GM18519 (cell line): ENCODE data around the gene AGXT.
"Not testable (repeated sequence)": the region's sequence is repeated elsewhere in the genome, so short reads cannot be mapped to it uniquely, and the experiment has no call there.

Source experiments
- ATAC-seq: cut with Tn5 transposase; IDR thresholded peaks from one replicate; pipeline ENCODE4 v1.9.1; 2021; ENCODE audit warnings: mild to moderate bottlenecking, moderate library complexity; ENCODE audit not compliant: unreplicated experiment, low FRiP score

Gene AGXT

DNA sequence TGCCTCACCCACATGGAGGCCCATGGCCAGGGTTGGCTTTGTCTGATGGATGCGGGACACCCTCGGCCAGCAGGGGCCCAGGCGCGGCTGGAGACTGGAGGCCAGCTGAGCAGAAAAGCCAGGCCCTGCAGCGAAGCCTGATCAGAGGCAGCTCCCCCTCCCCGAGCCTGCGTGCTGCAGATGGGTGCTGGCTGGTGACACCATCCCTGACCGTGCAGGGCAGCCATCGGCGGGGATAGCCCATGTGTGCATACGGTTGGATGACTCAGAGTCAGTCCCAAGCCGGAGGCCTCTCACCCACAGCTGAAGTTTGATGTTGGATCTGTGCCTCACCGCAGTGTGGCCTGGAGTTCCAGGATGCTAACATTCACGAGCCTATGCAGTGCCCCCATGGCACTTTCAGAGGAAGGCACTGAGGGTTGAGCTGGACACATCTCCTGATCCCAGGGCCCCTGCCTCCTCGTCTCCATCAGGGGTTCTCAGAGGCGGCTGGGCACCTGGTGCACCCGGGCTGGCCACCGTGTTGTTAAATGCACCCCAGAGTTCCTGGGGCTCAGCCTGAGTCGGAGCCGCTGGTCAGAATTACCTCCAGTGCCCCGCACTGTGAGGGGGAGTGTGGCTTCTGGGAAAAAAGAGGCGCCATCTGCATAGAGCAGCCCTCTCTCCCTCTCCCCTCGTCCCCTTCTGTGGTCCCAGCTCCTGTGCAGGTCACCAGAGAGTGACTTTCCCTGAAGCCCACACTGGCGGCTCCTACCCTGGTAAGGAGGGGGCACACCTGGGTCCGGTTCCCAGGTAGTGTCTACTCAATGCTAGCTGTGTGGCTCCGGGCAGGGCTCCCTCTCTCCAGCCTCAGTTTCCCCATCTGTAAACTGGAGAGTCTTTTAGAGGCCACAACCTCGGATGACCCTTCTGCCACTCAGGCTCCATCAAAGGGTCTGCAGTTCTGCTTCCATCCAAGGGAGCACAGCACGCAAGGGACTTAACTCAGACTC, 29.2 kb upstream of the AGXT start:
- no peak for ATAC-seq

- ATAC-seq: no peak
These were observed 28.1 kb upstream of the AGXT start for GRCh38 chr2:240840435-240841060.

DNA sequence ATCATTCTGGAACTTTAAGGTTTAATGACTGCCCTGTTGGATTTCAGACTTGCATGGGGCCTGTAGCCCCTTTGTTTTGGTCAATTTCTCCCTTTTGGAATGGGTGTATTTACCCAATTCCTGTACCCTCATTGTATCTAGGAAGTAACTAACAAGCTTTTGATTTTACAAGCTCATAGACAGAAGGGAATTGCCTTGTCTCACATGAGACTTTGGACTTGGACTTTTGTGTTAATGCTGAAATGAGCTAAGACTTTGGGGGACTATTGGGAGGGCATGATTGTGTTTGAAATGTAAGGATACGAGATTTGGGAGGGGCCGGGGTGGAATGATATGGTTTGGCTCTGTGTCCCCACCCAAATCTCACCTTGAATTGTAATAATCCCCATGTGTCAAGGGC, 22.3 kb upstream of the AGXT start:
- not testable (repeated sequence) for ATAC-seq

GRCh38 chr2:240846873-240847595, 21.6 kb upstream of the AGXT start:
- no peak for ATAC-seq

DNA sequence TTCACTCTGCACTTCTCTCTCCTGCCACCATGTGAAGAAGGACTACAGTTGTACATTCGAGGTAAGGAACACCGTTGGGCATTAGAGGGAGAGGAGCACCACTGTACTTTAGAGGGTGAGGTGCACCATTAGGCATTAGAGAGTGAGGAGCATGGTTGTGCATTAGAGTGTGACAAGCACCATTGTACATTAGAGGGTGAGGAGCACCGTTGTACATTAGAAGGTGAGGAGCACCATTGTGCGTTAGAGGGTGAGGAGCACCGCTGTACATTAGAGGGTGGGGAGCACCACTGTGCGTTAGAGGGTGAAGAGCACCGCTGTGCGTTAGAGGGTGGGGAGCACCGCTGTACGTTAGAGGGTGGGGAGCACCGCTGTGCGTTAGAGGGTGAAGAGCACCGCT, 20.8 kb upstream of the AGXT start:
- ATAC-seq: no peak

GRCh38 chr2:240848900-240849680, 19.5 kb upstream of the AGXT start:
- no peak for ATAC-seq

- ATAC-seq: no peak
These were observed 18.6 kb upstream of the AGXT start for GRCh38 chr2:240850026-240850425.

- ATAC-seq: no peak
These were observed 17.9 kb upstream of the AGXT start for GRCh38 chr2:240850756-240851077.

- ATAC-seq: no peak
These were observed 17.3 kb upstream of the AGXT start for GRCh38 chr2:240851078-240851991.

DNA sequence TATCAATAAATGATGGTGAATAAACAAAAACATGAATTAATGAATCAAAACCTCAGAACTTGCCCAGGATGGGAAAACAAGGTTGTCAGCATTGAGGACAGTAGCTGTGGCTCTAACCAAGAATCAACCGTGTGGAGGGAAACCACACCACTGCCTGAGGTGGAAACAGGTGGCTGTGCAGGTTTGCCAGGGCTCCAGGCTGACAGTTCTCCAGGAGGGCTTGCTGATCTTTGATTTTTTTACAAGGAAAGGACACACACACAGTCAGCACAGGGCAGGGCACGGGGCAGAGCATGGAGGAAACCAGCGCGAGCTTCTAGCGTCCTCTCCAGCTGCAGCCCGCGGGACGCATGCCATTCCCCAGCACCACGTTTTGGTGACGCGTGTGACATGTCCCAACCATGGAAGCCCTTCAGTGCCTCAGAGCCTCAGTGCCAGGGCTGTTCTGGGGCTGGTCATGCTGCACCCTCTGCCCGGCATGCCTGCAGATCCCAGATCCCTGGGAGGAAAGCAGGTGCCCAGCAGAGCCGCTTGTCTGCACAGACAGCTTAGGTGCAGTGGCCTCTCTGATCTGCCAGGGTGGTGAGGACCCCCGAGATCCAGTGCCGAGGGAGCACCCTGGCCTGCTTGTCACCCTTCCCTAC, 15.8 kb upstream of the AGXT start:
- ATAC-seq: no peak

GRCh38 chr2:240855670-240856069, 13.0 kb upstream of the AGXT start:
- ATAC-seq: no peak

DNA sequence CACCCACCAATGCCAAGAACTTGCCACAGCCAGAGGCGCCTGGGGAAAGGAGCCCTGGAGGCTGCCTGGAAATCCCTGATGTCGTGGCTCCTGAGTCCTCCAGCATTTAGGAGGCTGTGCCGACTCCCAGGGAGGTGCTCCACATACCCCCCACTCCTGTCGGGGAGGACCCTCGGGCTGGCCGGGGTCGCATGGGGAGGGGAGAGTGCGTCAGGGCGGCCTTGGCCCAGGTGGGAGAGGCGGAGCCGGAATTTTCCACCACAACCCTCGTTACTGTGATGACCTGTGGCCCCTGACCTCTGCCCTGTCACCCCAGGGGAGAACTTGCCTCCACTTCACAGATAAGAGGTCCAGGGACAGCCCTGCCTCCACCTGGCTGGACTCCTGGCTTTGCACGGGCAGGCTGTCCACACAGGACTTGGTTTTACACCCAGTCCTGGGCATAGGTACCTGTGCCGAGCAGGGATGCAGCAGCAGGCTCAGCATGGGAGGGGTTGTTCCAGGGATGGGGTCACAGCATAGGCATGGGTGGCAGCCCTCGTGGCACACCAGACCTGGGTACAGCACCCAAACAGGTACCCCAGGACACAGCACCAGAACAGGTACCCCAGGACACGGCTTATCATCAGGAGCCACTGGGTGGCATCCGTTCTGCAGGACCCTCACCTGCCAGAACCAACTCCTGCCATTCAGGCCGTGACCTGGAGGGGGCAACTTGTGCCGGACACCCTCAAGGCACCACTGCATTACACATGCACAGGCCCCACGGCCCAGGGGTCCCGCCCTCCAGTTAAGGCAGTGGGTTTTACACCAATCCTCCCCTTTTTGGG, 12.3 kb upstream of the AGXT start:
- no peak for ATAC-seq

- no peak for ATAC-seq
These were observed 11.3 kb upstream of the AGXT start for GRCh38 chr2:240857039-240858008.

GRCh38 chr2:240858321-240858720, 10.3 kb upstream of the AGXT start:
- ATAC-seq: no peak

- ATAC-seq: no peak
These were observed 9.8 kb upstream of the AGXT start for GRCh38 chr2:240858871-240859270.

DNA sequence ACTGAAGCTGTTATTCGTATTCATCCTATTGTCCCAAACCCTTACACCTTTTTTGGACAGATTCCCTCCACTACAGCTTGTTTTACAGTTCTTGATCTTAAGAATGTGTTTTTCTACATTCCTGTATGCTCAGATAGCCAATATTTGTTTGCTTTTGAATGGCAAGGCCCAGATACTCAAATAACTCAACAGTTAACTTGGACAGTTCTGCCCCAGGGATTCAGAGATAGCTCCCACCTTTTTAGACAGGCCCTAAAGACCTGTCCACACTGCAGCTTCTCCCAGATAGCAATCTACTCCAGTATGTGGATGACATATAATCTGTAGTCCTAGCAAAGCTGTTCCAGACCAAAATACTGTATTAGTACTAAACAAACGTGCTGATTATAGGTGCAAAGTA, 7.1 kb upstream of the AGXT start:
- ATAC-seq: no peak

DNA sequence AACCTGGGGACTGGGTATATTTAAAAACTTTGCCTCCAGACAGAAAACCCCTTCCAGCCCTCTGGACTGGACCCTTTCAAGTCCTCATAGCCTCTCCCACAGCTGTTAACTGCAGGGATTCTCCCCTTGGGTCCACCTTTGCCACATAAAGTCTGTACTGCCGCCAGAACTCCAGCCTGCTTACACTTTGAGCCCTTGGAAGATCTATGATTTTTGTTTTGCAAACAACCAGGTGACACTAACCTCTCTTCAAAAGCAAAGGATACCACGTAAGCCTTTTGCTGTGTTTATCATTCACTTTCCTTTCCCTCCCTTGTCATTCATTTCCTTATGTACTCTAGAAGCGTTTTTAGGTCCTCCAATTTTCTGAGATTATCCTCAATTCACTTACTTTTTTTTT, 4.1 kb upstream of the AGXT start:
- no peak for ATAC-seq
